Colon (tissue), 2 donors: Measurements from ENCODE around the gene SYCP1.
"Not testable (repeated sequence)": the region's sequence is repeated elsewhere in the genome, so short reads cannot be mapped to it uniquely, and the experiment has no call there.

Experiments
- FAIRE-seq: peaks from 2 replicates; lab custom pipeline; 2012; peaks lifted over from hg19 to GRCh38; lab: Jason Lieb, UNC
- donor health status: control.
- donor health status: control.

SYCP1 gene

GRCh38 chr1:114959423-114959822 lies 104.8 kb downstream of the SYCP1 start:
- no peak for FAIRE-seq

- FAIRE-seq = no peak
Observed at GRCh38 chr1:114976891-114977290, 122.2 kb downstream of the SYCP1 start.

DNA sequence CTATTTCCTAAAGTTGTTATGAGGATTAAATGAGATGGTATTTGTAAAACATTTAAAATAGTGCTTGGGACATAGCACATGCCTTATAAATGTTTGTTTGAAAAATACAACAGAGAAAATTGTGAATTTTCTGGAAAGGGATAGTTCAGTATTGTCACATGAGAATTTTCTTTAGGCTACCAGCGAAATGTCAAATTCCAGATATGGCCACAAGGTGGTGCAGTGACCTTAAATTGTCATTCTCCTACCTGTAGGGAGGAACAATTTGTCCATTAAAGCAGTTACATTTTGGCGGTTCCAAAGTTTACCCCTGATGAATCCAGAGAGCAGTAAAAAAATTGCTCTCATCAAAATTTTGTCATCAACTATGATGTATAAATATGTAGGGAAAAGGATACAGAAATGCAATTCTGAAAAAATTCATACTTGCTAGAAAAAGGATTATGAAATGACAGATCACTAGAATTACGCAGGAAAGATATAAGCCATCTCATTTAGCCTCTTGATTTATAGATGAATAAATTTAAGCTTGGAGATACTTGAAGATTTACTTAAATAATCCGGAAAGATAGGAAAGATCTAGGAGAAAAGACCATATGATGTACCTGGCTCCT lies 124.7 kb downstream of the SYCP1 start:
- peak; percentile 36 for FAIRE-seq

DNA sequence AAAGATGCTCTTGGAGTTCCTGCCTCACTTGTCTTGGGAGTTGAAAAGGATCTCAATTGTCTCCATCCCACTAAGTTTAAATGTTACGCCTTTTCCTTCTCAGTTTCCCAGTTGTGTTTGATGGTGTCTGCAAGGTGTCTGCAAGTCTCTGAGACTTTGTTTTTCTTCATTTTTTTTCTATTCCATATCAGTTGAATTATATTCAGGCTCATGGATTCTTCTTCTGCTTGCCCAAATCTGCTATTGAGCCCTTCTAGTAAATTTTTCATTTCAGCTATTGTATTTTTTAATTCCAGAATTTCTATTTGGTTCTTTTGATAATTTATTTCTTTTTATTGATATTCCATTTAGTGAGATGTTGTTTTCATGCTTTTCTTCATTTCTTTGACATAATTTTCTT lies 127.6 kb downstream of the SYCP1 start:
- FAIRE-seq = no peak

DNA sequence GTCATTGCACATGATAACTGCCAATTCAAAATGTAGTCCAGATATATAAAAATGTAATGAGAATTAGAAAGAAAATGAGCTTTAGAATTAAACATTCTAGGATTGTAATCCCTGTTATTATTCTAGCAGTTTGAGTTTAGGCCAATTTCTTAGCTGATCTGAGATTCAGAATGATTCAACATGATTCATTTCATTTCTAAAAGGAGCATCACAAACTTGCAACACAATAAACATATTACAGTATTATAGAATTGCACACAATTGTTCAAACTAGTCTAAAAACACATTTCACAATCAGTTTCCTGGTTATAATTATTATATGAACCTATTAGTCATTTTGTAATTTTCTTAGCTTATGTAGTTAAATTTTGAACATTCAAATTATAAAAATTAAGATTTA lies 131.6 kb downstream of the SYCP1 start:
- no peak for FAIRE-seq

DNA sequence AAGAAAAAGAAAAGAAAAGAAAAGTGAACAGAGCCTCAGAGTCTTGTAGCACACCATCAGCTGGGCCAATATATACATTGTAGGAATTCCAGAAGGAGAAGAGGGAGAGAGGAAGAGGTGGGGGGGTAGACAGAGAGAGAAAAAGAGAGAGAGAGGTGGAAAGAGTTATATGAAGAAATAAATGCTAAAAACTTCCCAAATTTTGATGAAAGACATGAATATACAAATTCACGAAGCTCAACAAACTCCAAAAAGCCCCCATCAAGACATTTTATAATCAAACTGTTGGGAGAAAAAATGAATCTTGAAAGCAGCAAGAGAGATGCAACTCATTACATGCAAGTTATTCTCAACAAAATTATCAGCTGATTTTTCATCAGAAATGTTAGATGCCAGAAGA lies 133.4 kb downstream of the SYCP1 start:
- no peak for FAIRE-seq

DNA sequence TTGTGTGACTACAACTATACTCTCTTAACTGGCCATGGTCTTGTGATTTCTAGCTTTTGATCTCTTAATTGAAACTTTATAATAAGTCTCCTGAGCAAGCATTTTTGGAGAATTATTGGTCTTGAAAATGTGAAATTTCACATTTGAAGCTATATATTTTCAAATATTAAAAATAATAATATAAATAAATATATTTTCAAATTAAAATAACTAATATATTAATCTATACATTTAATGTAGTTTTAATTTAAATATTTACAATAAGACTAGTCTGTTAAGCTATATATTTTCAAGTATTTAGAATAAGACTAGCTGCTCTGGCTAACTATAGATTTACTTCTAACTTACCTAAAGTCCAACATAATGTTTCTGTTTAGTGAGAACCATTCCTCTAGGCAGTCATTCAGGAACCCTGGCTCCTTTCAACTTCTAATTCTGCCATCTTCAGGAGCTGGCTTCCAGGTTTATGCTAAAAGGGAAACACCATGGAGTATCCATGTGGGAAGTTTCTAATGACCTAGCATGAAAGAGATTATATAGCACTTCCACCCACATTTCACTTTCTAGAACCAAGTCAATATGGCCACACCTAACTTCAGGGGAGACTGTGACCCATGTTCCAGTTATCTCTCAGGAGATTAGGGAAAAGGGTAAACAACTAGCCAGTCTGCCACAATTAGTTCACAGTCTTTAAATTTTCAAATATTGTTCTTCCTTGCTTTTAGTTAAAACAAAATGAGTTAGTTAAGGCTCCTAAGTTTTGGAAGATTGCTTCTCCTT lies 143.0 kb downstream of the SYCP1 start:
- peak; percentile 38 for FAIRE-seq

DNA sequence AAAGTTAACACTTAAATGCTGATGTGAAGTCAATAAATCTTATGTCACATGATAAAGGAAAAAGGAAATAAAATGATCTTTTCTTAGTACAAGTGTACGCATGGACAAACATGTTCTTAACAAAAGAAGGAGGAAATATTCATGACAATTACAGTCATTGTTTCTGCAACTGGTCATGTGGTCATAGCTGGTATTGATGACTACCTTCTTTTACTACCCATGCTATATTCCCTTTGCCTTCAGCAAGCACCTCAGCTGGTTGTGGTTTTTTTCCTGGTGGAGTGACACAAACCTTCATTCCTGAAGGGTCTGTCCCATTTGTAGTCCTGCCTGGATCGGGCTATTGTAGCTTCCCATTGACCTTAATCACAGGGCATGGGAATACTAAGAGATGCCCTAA lies 151.5 kb downstream of the SYCP1 start:
- no peak for FAIRE-seq

- FAIRE-seq = no peak
Observed at GRCh38 chr1:115012006-115012405, 157.3 kb downstream of the SYCP1 start.

DNA sequence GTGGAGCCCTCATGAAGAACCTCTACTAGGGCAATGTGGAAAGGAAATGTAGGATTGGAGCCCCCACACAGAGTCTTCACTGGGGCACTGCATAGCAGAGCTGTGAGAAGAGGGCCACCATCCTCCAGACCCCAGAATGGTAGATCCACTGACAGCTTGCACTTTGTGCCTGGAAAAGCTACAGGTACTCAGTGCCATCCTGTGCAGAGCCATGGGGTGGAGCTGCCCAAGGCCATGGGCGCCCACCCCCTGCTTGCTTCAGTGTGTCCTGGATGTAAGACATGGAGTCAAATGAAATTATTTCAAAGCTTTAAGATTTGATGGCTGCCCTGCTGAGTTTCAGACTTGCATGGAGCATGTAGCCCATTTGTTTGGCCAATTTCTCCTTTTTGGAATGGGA lies 157.8 kb downstream of the SYCP1 start:
- FAIRE-seq = no peak

GRCh38 chr1:115013792-115014191 lies 159.1 kb downstream of the SYCP1 start:
- no peak for FAIRE-seq

DNA sequence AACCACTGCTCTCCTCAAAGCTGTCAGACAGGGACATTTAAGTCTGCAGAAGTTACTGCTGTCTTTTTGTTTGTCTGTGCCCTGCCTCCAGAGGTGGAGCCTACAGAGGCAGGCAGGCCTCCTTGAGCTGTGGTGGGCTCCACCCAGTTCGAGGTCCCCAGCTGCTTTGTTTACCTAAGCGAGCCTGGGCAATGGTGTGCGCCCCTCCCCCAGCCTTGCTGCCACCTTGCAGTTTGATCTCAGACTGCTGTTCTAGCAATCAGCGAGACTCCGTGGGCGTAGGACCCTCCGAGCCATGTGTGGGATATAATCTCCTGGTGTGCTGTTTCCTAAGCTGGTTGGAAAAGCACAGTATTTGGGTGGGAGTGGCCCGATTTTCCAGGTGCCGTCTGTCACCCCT lies 164.9 kb downstream of the SYCP1 start:
- FAIRE-seq = not testable (repeated sequence)

DNA sequence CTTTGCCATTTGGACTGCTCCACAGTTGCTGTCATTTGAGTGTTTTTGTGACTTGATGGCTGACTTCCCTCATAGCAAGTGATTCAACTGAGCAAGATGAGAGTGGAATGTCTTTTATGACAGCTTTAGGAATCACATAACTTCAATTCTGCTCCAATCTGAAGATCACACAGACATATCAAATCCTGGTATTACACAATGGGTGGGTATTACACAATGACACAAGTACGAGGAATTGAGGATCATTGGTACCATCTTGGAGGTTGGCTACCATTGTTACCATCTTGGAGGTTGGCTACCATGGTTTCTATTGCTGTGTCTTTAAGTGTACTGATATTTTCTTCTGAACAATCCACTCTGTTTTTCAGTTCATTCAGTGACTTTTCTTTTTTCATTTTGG lies 166.5 kb downstream of the SYCP1 start:
- FAIRE-seq = no peak

DNA sequence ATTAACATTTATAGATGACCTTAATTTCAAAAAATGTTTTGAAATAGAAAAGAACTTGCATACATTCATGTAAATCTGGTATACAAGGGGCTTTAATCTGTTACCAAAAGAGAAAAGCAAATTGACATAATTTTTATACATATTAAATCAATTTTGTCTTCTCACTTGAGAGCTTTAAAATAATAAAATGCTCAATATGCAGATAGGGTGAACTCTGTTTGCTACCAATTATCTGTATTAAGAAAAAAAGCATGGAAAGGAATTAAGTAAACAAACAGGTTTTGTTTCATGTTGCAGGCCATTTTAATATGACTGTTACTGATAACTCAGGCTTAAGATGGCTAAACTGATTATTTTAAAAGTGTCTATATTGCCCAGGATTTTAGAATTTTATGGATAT lies 168.9 kb downstream of the SYCP1 start:
- FAIRE-seq = no peak

- no peak for FAIRE-seq
Observed at GRCh38 chr1:115029526-115029925, 174.9 kb downstream of the SYCP1 start, which contains the start of gene TSHB. TSS of gene TSHB (plus strand) at chr1:115029826. CDS start at chr1:115033363, 3,537 bp downstream.

- no peak for FAIRE-seq
Observed at GRCh38 chr1:115031595-115031994, 176.9 kb downstream of the SYCP1 start.

DNA sequence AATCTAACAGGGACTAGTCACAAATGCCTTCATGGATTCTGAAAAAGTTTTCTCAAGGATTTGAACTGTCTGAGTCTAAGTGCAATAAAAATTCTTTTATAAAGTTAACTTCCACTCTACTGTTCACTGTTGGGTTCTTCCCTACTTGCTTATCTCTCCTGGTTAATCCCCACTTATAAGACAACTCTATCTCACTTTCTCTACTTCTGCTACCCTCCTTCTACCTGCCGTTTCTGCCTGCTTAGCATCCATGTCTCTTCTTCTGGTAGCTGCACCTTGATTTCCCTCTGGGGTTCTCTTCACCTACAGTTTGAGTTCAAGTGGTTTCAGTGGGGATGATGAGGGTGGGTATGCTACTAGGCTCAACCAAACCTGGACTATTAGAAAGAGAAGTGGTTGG lies 181.0 kb downstream of the SYCP1 start:
- FAIRE-seq = no peak

GRCh38 chr1:115036814-115037507 lies 182.3 kb downstream of the SYCP1 start:
- no peak for FAIRE-seq

DNA sequence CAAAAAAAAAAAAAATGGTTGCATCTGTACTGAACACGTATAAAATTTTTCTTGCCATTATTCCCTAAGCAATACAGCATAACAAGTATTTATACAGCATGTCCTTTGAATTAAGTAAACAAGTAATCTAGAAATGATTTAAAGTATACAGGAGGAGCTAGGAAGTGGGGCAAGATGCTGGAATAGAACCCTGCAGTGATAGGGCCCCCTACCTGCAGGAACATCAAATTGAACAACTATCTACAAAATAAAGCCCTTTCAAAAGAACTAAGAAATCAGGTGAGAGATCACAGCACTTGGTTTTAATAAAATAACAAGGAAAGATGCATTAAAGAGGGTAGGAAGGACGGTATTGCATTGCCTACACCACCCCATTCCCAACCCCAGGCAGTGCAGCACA lies 185.8 kb downstream of the SYCP1 start:
- no peak for FAIRE-seq

- FAIRE-seq = no peak
Observed at GRCh38 chr1:115041654-115042053, 187.0 kb downstream of the SYCP1 start.
